Fibroblast of skin of abdomen (primary cell): Measurements from ENCODE around the gene EIF6.

Source experiments
- DNase-seq: peaks from one replicate; pipeline ENCODE4 v3.0.0-alpha.2; 2013

Gene EIF6

DNA sequence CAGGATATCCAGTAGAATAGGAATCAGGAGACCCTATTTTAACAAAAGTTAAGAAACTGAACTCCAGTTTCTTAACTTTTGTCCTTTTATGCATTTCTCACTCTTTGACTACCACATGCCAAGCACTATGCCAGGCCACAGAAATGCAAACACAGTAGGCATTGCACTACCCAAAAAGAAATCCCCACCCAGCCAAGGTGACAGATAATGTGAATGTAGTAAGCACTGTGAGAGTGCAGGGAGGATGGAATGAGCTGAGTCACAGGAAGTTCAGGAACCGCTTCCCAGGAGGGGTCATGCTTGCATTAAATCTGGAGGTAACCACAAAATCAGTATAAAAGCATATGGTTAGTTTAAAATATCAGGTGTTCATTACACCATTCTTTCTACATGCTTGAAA is 27.7 kb upstream of the EIF6 start:
- peak; percentile 89 for DNase-seq

DNA sequence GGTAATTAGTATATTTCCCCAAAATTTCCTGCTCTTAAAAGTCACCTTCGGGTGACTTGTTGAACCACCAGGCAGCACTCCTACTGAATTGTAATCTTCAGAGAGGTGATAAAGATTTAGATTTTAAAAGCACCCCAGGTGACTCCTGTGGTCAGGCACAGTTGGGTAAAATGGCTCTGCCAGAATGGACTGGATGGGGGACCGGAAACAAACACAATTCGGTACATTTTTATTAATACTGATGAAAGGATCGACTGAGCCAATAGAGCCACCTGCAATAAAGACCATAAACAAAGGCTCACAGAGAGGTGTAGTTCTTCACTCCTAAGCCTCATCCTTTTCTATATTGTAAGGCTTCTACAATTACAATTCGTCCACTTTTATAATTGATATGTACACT is 27.2 kb upstream of the EIF6 start:
- DNase-seq, result no peak

DNA sequence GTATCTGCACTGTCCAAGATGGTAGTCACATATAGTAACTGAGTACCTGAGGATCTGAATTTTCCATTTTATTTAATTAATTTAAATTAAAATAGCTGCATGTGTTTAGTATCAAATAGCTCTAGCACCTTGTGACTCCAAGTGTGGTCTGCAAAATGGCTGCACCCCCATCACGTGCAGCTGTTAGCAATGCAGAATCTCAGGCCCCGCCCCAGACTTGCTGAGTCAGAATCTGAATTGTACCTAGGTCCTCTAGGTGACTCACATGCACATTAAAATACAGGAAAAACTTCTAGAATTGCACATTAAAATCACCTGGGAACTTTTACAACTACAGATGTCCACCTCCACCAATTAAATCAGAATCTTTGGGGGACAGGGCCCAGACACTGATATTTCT is 26.8 kb upstream of the EIF6 start:
- peak; percentile 34 for DNase-seq

DNA sequence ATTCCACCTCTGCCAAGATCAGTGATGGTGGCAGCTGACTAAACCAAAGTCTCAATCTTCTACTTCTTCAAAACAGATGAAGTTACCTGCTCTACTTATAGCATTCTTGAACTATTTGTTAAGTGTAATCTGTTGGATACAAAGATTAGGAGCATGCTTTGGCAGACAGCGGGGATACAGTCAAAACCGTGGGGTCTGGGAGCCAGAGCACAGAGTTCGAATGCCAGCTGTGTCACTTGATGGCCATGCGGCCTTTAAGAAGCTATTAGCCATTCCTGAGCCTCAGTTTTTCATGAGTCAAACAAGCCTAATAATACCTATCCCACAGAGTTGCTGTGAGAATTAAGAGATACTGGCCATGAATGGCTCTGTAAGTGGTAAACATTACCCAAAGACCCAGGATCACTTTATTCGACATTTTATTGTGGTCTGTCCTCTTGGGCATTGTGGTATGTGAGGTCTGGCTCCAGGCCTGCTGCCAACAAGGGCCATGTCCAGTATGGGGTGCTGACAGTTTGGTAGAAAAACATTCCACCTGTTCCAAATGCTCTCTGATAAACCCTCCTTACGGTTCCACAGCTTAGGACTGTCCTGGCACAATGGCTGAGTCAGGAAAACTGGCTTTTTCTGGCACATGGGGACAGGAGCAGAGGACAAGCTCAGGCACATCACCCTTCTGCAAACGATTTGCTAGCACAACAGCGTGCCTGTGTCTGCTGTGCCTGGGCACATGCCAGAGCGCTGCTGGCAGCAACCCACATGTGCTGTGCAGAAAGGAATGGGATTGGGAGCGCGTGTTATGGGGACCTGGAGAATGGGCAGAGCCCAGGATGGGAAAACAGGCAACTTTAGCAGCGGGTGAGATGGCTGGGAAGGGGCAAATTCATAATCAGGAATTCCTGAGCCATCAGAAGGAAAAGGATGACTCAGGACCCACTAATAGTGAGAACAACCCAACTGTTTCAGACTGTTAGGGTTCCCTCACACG is 23.4 kb upstream of the EIF6 start:
- peak; percentile 69 for DNase-seq

DNA sequence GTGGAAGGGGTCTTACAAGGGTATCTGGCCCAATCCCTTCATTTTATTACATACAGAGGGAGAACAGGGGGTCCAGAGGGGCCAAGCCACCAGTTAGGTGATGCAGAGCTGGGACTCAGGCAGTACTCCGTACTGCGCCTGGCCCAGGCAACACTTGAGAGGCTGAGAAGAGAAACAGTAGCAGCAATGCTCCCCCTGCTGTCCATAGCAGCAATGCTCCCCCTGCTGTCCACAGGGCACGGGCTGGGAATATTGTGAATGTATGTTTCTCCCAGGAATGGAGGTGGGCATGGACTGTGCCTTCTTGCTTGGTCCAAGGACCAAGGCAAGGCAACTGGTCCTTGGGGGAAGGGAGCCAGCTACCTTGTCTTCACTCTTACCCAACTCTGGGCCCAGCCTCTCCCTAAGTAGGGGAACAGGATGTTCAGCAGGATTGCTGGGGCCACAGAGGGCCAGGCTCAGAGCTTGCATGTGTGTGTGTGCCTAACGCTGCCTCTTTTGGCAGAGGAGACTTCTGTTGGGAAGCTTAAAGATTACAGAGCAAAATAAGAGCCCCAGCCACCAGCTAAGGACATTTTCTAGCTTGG is 22.5 kb upstream of the EIF6 start:
- peak; percentile 81 for DNase-seq

DNA sequence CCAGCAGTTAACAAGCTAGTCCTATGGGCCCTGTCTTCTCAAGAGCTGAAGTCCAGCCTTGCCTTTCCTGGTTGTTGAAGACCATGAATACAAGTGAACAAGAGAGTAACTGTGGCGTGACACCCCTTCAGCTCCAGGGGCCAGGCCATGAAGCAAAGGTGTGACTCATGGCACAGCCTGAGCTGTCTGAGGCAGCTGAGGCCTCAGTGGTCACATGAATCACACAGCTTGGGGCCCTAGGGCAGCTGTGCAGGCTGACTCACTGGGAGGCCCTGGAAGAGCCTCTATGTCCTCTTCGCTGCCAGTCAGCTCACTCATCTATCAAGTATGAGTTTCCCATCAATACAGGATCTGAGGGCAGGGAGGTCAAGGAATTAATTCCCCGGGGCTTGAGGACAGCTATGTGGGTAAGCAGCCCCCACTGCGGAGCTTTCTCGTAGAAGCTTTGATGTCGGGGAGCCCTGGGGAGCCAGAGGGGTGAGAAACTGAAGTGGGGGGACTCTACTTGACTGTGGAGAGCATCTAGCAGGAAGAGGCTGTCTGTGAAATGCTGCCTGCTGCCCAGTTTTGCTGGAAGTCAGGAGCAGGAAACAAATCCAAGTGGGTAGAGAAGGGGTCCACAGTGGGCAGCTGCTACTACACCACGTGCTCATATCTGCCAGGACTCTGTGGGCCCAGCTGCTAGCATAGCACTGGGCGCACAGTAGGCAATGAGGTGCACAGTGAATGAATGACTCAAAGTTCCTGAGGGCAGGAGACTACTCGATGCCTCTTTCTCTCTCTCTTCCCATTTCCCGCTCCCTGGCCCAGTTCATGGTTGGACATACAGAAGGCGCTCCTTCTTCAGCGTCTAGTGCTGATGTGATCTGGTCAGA is 21.3 kb upstream of the EIF6 start:
- peak; percentile 100 for DNase-seq

DNA sequence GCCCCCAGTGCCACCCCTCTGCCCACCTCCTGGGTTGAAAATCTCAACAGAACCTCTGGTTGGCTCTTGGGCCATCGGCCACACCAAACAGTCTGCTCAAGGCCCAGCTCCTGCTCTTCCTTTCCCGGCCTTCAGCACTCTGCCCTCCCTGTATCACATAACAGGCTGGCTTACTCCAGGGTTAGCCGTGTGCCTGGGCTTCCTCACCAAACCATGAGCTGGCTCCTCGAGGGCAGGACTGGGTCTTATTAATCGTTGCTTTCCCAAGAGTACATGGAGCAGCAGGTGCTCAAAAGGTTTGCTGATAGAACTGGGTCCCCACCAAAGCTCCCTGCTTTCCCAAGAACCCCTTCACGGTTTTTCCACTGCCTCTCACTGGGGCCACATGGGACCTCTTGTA is 20.4 kb upstream of the EIF6 start:
- DNase-seq, result no peak

DNA sequence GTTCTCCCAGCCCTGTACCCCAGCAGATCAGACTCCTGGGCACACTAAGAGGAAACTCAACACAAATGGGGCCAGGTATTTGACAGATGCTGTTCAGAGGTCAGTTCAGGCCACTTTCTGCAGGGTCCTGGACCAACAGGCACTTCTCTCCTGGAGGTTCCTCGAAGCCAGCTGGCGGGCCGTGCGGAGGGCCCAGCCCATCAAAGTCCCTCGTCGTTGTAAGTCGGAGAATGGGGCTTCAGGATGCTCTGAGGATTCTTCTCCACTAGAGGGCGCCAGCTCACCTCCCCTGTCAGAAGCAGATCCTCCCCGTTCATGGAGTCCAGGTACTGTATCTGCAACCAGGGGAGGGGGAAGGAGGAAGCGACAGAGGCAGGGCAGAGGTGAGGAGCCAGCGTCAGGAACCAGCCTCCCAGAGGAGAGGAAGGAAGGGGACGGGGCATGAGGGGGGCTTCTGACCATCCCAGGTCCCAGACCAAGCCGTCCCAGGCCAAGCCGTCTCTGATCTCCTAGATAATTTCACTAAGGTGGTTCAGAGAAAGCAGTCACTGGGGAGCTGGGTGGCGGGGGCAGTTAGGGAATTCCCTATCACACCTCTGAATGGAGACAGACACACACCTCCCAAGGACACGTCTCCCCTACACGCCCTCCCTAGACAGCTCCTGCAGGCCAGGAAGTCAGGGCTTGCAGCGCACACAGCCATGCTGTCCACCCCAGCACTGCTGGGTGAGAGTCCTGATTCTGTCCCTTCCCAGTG is 19.3 kb upstream of the EIF6 start:
- DNase-seq, result peak; percentile 88

DNA sequence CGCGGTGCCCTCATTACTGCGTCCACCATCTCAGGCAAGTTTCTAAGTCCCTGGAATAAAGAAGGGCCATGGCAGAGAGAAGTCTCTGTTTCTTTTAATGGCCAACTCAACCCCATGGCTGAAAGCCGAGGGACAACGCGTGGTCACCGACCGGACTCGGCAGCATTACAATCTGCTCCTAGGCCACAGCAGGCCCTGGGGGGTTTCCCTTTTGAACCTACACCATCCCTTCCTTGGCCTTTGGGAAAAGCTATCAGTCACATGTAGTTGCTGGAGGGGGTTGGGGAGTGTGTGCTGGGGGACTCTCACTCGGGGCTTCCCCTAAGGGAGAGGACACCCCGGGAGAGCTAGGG is 18.8 kb upstream of the EIF6 start:
- no peak for DNase-seq

DNA sequence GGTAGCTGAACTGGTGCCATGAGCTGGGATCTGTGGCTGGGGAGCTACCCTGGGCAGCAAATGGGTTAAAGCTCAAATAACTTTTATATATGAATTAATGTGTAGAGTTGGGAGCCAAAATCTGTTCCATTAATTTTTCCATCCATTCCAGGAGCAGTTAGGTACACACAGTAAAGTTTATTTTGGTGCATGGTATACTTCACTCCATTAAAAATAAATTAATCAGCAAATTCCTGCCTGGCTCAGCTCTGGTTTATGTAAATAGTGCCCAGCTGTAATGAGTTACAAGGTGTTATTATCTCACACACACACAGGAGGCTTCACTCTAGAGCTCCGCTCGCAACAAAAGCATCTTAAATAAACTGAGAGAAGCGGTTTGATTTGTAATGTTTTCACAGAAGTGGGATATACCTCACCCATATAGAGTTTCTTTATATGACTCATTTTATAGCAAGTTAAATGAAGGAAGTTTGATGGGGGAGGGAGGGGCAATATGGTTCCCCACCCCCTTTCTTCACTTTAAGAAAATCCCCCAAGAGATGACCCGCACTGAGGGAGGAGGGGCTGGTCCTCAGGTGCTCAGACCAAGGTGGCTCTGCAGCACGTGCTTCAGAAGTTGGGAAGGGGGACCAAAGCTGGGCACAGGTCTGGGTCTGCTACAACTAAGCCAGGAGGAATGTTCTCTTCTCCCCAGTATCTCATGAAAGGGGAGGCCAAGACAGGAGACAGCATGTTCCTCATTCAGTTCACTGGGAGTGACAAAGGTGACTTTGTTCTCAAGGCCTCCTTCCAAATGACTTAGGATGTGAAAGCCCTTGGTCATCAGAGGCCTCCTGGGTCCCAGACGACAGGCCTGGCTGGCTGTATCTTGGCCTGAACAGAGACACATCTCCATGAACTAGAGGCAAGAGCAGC is 18.1 kb upstream of the EIF6 start:
- DNase-seq, result peak; percentile 76

DNA sequence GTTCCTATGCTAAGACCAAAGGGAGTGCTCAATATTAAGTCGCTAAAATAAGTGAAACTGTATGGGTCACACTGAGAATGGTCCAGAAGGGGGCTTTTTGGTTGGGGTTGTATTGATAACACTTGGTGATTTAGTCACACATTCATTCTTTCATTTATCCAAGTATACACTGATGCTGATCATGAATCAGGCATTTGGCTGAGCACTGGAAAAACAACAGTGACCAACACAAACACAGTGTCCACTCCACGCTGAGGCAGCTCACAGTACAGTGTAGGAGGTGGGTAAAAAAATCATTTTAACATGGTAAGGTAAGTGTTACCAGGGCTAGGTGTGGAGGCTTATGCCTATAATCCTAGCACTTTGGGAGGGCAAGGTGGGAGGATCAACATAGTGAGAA is 16.9 kb upstream of the EIF6 start:
- DNase-seq, result no peak

DNA sequence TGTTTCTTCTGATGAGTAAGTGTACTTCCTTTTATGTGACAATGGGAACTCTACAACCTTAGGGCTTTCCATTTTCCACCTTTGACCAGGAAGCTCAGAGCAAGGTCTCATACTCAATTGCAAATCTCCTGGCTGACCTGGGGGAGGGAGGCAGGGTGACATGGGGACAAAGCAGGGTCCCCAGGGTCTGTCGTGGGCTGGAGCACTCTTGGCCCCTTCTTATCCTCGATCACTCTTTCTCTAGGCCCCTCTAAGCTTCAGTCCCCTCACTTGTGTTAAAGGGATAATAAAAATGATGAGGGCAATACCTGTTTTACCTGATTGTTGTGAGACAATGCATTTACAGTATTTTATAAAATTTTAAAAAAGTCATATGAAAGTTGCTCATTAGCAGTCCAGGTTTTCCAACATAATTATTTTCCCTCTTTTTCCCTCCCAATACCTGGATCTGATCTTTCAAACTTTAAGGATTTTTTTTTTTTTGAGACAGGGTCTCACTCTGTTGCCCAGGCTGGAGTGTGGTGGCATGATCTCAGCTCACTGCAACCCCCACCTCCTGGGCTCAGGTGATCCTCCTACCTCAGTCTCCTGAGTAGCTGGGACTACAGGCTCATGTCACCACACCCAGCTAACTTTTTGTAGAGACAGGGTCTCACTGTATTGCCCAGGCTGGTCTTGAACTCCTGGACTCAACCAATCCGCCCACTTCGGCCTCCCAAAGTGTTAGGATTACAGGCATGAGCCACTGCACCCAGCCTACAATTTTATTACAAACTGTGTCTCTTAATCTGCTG is 16.1 kb upstream of the EIF6 start:
- no peak for DNase-seq

DNA sequence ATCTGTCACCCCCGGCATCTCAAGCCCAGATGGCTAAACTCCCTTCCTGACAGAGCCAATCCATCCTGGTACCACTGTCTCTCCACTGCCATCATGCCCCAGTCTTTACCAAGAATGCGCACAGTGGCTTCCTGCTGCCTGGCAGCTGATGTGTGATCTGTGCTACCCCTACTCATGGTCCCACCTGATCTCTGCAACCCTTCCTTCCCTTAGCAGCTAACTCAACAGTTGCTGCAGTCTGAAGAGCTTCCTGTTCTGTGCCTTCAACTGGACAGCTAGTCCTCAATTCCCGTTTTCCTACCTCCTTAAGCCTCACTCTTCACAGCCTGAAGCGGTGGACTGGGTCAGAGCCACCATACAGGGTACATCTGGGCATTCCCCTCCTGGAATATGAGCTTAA is 15.2 kb upstream of the EIF6 start:
- DNase-seq, result no peak

DNA sequence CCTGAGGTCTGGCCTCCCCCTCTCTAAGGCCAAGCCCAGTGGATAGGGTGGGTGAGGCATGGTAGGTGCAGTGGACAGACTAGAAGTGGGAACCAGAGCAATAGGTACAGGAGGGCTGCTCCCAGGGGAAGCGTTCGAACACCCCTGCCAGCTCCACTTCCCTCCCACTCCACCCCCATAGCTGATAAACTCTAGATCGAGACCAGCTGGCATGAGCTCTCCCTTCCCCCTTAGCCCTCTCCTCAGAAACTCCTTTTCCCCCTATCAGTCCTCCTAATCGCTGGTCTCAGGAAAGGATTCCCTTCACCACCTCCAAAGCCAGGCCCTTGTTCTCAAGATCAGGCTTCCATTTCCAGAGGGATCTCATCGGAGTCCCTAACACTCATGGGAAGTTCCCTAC is 13.7 kb upstream of the EIF6 start:
- DNase-seq, result no peak

DNA sequence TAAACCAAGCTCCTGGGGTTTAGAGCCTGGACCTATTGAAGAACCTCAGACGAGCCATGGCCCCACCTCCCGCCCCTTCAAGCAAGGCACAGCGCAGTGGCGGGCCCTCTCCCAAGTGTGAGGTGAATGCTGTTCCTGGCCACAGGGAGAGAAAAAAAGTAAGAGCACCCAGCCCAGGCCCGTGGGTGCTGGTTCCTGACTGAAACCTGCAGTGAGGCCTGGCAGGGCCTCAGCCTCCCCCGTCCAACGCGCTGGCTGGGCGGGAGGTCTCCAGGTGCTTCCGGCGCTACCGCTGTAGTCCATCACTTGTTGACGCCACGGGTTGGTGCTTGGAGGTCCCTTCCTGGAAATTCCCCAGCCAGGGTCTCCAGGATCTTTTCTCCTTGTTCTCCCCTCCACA is 13.2 kb upstream of the EIF6 start:
- no peak for DNase-seq

DNA sequence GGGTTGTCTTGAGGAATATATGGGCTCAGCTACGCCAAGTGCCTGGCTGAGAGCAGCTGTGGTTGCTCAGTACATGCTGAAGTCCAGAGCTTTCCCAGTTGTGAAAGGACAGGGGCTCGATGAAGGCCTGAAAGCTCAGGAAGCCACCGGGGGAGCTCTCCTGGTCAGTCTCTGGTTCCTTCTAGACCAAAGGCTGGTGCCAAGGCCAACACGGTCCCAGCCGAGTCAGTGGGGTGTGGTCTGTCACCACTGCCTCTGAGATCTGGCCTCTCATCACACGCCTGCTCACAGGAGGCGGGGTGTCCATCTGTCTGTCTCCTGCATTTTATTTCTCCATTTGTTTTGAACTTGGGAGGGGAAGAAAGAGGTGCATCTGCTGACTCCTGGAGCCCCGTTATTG is 12.6 kb upstream of the EIF6 start:
- no peak for DNase-seq

DNA sequence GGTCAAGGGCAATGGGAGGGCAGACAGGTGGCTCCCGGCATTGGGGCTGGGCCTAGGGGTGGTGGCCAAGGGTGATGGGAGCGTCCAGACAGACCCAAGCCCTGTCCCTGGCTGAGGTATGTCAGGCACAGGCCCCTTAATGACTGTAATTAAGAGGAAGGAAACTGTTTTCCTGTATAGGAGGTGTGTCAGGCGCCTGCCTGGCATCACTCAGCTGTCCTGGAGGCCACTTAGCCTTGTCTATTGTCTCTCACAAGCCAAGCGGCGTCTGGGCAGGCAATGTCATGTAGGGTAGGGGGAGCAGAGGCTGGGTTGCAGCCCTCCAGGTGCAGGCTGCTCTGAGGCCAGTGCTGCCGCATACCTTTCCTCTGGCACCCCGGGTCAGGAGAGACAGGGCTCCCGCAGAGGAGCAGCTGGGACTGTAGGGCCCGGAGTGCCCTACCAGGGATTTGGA is 11.6 kb upstream of the EIF6 start:
- no peak for DNase-seq

DNA sequence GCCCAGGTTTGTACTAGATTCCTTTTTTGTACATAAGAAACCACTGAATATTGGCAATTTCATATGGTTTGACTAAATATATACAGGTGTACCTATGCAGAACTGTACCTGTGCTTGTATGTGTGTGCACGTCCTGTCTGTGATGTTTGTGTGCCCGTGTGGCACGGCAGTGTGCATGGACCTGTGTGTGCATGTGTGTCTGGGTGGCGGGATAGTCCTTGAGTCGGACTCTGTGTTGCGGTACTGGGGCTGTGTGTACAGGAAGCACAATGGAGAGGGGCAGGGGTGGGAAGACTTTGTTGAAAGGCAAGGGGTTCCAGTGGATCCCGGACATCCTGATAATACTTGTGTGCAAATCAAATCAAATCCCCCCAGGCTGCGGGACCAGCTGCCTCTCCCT is 11.1 kb upstream of the EIF6 start:
- no peak for DNase-seq

DNA sequence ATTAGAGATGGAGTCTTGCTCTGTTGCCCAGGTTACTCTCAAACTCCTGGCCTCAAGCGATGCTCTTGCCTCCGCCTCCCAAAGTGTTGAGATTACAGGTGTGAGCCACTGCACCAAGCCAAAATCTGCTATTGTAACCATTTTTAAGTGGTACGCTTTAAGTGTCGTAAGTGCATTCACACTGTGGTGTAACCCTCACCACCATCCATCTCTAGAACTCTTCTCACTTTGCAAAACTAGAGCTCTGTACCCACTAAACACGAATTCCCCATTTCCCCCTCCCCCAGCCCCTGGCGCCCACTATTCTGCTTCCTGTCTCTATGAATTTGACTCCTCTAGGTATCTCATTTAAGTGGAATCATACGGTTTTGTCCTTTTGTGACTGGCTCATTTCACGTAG is 10.5 kb upstream of the EIF6 start:
- no peak for DNase-seq

DNA sequence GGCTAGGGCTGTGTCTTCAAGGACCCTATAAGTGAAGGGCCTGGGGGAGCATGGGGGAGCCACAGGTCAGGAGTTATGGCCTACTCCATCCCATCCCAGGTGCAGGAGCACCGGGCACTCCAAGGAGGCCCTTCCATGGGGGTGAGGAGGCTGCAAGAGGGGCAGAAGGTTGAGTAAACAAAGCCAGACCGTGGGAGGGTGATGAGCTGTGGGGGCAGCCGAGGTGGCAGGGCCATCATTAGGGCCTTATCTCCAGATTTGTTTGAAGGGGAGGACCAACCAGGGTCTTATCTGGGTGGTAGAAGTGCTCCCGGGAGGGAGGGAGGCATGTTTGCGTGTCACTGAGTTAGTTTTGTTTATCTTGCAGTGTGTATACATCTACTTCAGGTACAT is 9.7 kb upstream of the EIF6 start:
- DNase-seq, result no peak
